ENCODE data around the gene CCAR1.
"Not testable (repeated sequence)": the region's sequence is repeated elsewhere in the genome, so short reads cannot be mapped to it uniquely, and the experiment has no call there.

Gene CCAR1

GRCh38 chr10:68795886-68796532 is 75.0 kb downstream of the CCAR1 start:
- Histone ChIP-seq H3K9me3 (ENCODE audit: control insufficient read depth in 5 of 5, low read length in 5 of 5) (no peaks in the 10 kb centered on the region), H3K9ac (ENCODE audit: low read length in 5 of 5) (no peak overlapping the region), H3K27ac (ENCODE audit: low read depth, low read length) (no peak overlapping the region), H3K36me3 (ENCODE audit: control insufficient read depth in 5 of 5, insufficient read depth in 5 of 5, low read length in 5 of 5) (peaks cover 0 to 44% (median 16%) of the 10 kb centered on the region in 5 donors), H3K4me3 (ENCODE audit: low read depth in 1 of 5, low read length in 5 of 5) (no peak overlapping the region), H3K27me3 (ENCODE audit: control insufficient read depth in 5 of 5, insufficient read depth in 4 of 5, low read length in 5 of 5) (no peaks in the 10 kb centered on the region), H3K4me1 (ENCODE audit: control insufficient read depth in 5 of 5, insufficient read depth in 5 of 5, low read length in 5 of 5) (peaks cover 0 to 9% (median 0%) of the 10 kb centered on the region in 5 donors)

GRCh38 chr10:68796605-68797004 is 75.6 kb downstream of the CCAR1 start:
- Histone ChIP-seq H3K4me1 (ENCODE audit: control insufficient read depth in 5 of 5, insufficient read depth in 5 of 5, low read length in 5 of 5) (peaks cover 0 to 9% (median 0%) of the 10 kb centered on the region in 5 donors), H3K27me3 (ENCODE audit: control insufficient read depth in 5 of 5, insufficient read depth in 4 of 5, low read length in 5 of 5) (no peaks in the 10 kb centered on the region), H3K9ac (ENCODE audit: low read length in 5 of 5) (no peak overlapping the region), H3K36me3 (ENCODE audit: control insufficient read depth in 5 of 5, insufficient read depth in 5 of 5, low read length in 5 of 5) (peaks cover 0 to 42% (median 16%) of the 10 kb centered on the region in 5 donors), H3K4me3 (ENCODE audit: low read depth in 1 of 5, low read length in 5 of 5) (no peak overlapping the region), H3K9me3 (ENCODE audit: control insufficient read depth in 5 of 5, low read length in 5 of 5) (no peaks in the 10 kb centered on the region), H3K27ac (ENCODE audit: low read depth, low read length) (no peak overlapping the region)

DNA sequence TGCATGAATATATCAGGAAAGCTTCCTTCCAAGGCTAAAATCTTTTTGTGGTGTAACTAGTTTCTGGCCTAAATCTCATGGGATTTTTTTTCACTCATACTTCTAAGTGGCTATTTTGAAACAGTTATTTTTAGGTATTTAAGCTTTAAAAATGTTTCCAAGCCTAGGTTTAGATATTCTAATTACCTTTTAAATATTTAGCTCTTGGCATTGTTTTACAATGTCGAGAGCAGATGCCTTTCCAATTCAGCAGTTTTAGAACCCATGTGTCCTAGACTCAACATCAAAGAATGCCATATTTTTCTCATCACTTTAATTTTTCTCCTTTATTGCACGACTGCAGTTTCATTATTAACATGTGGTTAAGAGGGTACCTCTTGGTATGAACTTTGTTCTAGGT is 79.2 kb downstream of the CCAR1 start:
- Histone ChIP-seq H3K36me3 (ENCODE audit: control insufficient read depth in 5 of 5, insufficient read depth in 5 of 5, low read length in 5 of 5) (peaks cover 0 to 17% (median 8%) of the 10 kb centered on the region in 5 donors), H3K9ac (ENCODE audit: low read length in 5 of 5) (no peak overlapping the region), H3K4me1 (ENCODE audit: control insufficient read depth in 5 of 5, insufficient read depth in 5 of 5, low read length in 5 of 5) (peaks cover 0 to 9% (median 0%) of the 10 kb centered on the region in 5 donors), H3K27me3 (ENCODE audit: control insufficient read depth in 5 of 5, insufficient read depth in 4 of 5, low read length in 5 of 5) (no peaks in the 10 kb centered on the region), H3K27ac (ENCODE audit: low read depth, low read length) (no peak overlapping the region), H3K4me3 (ENCODE audit: low read depth in 1 of 5, low read length in 5 of 5) (no peak overlapping the region), H3K9me3 (ENCODE audit: control insufficient read depth in 5 of 5, low read length in 5 of 5) (no peaks in the 10 kb centered on the region)

GRCh38 chr10:68804692-68805091 is 83.7 kb downstream of the CCAR1 start:
- Histone ChIP-seq H3K4me3 (ENCODE audit: low read depth in 1 of 5, low read length in 5 of 5) (no peak overlapping the region), H3K9me3 (ENCODE audit: control insufficient read depth in 5 of 5, low read length in 5 of 5) (no peaks in the 10 kb centered on the region), H3K9ac (ENCODE audit: low read length in 5 of 5) (no peak overlapping the region), H3K27ac (ENCODE audit: low read depth, low read length) (no peak overlapping the region), H3K4me1 (ENCODE audit: control insufficient read depth in 5 of 5, insufficient read depth in 5 of 5, low read length in 5 of 5) (peaks cover 0 to 9% (median 0%) of the 10 kb centered on the region in 5 donors), H3K27me3 (ENCODE audit: control insufficient read depth in 5 of 5, insufficient read depth in 4 of 5, low read length in 5 of 5) (no peaks in the 10 kb centered on the region), H3K36me3 (ENCODE audit: control insufficient read depth in 5 of 5, insufficient read depth in 5 of 5, low read length in 5 of 5) (no peaks in the 10 kb centered on the region)

- H3K36me3 ChIP-seq (ENCODE audit: control insufficient read depth in 5 of 5, insufficient read depth in 5 of 5, low read length in 5 of 5); H3K9ac ChIP-seq (ENCODE audit: low read length in 5 of 5); H3K9me3 ChIP-seq (ENCODE audit: control insufficient read depth in 5 of 5, low read length in 5 of 5); H3K4me3 ChIP-seq (ENCODE audit: low read depth in 1 of 5, low read length in 5 of 5); H3K27ac ChIP-seq (ENCODE audit: low read depth, low read length); H3K4me1 ChIP-seq (ENCODE audit: control insufficient read depth in 5 of 5, insufficient read depth in 5 of 5, low read length in 5 of 5); H3K27me3 ChIP-seq (ENCODE audit: control insufficient read depth in 5 of 5, insufficient read depth in 4 of 5, low read length in 5 of 5): not testable (repeated sequence)
Measured at GRCh38 chr10:68810830-68811229, 89.8 kb downstream of the CCAR1 start.

DNA sequence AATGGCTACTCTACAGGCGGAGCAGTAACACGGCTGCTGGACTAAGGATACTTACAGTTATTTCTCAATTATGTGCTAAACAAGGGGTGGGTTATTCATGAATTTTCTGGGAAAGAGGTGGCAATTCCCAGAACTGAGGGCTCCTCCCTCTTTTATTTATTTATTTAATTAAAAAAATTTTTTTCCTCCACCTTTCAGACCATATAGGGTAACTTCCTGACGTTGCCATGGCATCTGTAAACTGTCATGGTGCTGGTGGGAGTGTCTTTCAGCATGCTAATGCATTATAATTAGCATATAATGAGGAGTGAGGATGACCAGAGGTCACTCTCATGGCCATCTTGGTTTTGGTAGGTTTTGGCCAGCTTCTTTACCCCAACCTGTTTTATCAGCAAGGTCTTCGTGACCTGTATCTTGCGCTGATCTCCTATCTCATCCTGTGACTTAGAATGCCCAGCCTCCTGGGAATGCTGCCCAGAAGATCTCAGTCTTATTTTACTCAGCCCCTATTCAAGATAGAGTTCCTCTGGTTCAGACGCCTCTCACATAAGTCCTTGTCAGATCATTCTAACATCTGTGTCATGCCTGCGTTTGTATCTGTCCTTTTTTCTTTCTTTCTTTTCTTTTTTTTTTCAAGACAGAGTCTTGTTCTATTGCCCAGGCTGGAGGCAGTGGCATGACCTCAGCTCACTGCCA is 90.4 kb downstream of the CCAR1 start:
- Histone ChIP-seq H3K27ac (ENCODE audit: low read depth, low read length) (no peak overlapping the region), H3K9me3 (ENCODE audit: control insufficient read depth in 5 of 5, low read length in 5 of 5) (no peaks in the 10 kb centered on the region), H3K4me3 (ENCODE audit: low read depth in 1 of 5, low read length in 5 of 5) (no peak overlapping the region), H3K27me3 (ENCODE audit: control insufficient read depth in 5 of 5, insufficient read depth in 4 of 5, low read length in 5 of 5) (no peaks in the 10 kb centered on the region), H3K4me1 (ENCODE audit: control insufficient read depth in 5 of 5, insufficient read depth in 5 of 5, low read length in 5 of 5) (no peaks in the 10 kb centered on the region), H3K9ac (ENCODE audit: low read length in 5 of 5) (no peak overlapping the region), H3K36me3 (ENCODE audit: control insufficient read depth in 5 of 5, insufficient read depth in 5 of 5, low read length in 5 of 5) (no peaks in the 10 kb centered on the region)

GRCh38 chr10:68812420-68812819 is 91.4 kb downstream of the CCAR1 start:
- no peaks in the 10 kb centered on the region for H3K27me3 ChIP-seq (ENCODE audit: control insufficient read depth in 5 of 5, insufficient read depth in 4 of 5, low read length in 5 of 5)
- H3K4me3 ChIP-seq (ENCODE audit: low read depth in 1 of 5, low read length in 5 of 5): no peak overlapping the region
- no peak overlapping the region for H3K27ac ChIP-seq (ENCODE audit: low read depth, low read length)
- H3K36me3 ChIP-seq (ENCODE audit: control insufficient read depth in 5 of 5, insufficient read depth in 5 of 5, low read length in 5 of 5): no peaks in the 10 kb centered on the region
- no peak overlapping the region for H3K9ac ChIP-seq (ENCODE audit: low read length in 5 of 5)
- H3K9me3 ChIP-seq (ENCODE audit: control insufficient read depth in 5 of 5, low read length in 5 of 5): no peaks in the 10 kb centered on the region
- no peaks in the 10 kb centered on the region for H3K4me1 ChIP-seq (ENCODE audit: control insufficient read depth in 5 of 5, insufficient read depth in 5 of 5, low read length in 5 of 5)

- no peak overlapping the region for H3K27ac ChIP-seq (ENCODE audit: low read depth, low read length)
- H3K4me1 ChIP-seq (ENCODE audit: control insufficient read depth in 5 of 5, insufficient read depth in 5 of 5, low read length in 5 of 5): no peaks in the 10 kb centered on the region
- no peak overlapping the region for H3K4me3 ChIP-seq (ENCODE audit: low read depth in 1 of 5, low read length in 5 of 5)
- no peaks in the 10 kb centered on the region for H3K9me3 ChIP-seq (ENCODE audit: control insufficient read depth in 5 of 5, low read length in 5 of 5)
- no peaks in the 10 kb centered on the region for H3K27me3 ChIP-seq (ENCODE audit: control insufficient read depth in 5 of 5, insufficient read depth in 4 of 5, low read length in 5 of 5)
- H3K36me3 ChIP-seq (ENCODE audit: control insufficient read depth in 5 of 5, insufficient read depth in 5 of 5, low read length in 5 of 5): no peaks in the 10 kb centered on the region
- H3K9ac ChIP-seq (ENCODE audit: low read length in 5 of 5): no peak overlapping the region
Measured at GRCh38 chr10:68813559-68813958, 92.5 kb downstream of the CCAR1 start.

DNA sequence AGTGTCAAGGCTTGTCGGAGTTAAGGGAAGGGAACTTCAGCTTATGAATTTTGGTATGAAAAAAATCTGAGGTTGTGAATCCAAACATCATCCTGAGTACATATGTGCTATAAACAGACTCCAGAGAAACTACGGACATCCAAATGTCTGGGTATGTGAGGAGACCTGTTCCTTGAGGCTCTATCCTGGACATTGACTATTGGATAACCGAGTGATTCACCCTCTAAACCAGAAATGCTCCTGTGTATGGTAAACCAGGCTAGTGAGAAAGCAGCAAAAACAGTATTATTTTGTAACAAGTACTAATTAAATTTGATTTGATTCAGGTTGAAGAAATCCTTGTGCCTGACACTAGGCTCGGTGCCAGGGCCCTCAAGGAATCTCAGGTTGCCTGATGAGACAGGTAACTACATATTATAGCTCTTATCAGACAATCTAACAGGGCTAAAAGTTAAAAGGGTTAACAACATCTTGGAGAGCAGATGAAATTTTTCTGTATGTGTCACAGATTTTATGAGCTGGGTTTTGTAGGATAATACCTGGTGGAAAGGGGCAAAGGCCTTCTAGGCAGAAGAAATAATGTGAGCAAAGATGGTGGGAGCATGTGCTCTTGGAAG is 95.9 kb downstream of the CCAR1 start:
- Histone ChIP-seq H3K9me3 (ENCODE audit: control insufficient read depth in 5 of 5, low read length in 5 of 5) (no peaks in the 10 kb centered on the region), H3K36me3 (ENCODE audit: control insufficient read depth in 5 of 5, insufficient read depth in 5 of 5, low read length in 5 of 5) (no peaks in the 10 kb centered on the region), H3K4me3 (ENCODE audit: low read depth in 1 of 5, low read length in 5 of 5) (no peak overlapping the region), H3K9ac (ENCODE audit: low read length in 5 of 5) (no peak overlapping the region), H3K27ac (ENCODE audit: low read depth, low read length) (no peak overlapping the region), H3K27me3 (ENCODE audit: control insufficient read depth in 5 of 5, insufficient read depth in 4 of 5, low read length in 5 of 5) (no peaks in the 10 kb centered on the region), H3K4me1 (ENCODE audit: control insufficient read depth in 5 of 5, insufficient read depth in 5 of 5, low read length in 5 of 5) (no peaks in the 10 kb centered on the region)

DNA sequence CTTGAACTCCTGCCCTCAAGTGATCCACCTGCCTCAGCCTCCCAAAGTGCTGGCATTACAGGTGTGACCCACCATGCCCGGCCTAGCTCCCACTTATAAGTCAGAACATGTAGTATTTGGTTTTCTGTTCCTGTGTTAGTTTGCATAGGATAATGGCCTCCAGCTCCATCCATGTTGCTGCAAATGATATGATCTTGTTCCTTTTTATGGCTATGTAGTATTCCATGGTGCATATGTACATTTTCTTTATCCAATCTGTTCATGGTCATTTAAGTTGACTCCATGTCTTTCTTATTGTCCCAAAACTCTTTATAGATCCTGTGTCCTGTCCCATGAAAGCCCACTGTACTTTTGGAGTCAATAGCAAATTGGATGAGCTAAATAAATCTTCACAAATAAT is 99.3 kb downstream of the CCAR1 start:
- H3K27ac ChIP-seq (ENCODE audit: low read depth, low read length); H3K36me3 ChIP-seq (ENCODE audit: control insufficient read depth in 5 of 5, insufficient read depth in 5 of 5, low read length in 5 of 5); H3K9ac ChIP-seq (ENCODE audit: low read length in 5 of 5); H3K9me3 ChIP-seq (ENCODE audit: control insufficient read depth in 5 of 5, low read length in 5 of 5); H3K27me3 ChIP-seq (ENCODE audit: control insufficient read depth in 5 of 5, insufficient read depth in 4 of 5, low read length in 5 of 5); H3K4me1 ChIP-seq (ENCODE audit: control insufficient read depth in 5 of 5, insufficient read depth in 5 of 5, low read length in 5 of 5); H3K4me3 ChIP-seq (ENCODE audit: low read depth in 1 of 5, low read length in 5 of 5): not testable (repeated sequence)

All from subcutaneous abdominal adipose tissue (tissue), 5 donors.